HG03469 (cell line): ENCODE measurements around the gene PCNX4.
A peak's percentile ranks its signal among the peaks of the same experiment; 100 is the strongest.
"Not testable (repeated sequence)": the region's sequence is repeated elsewhere in the genome, so short reads cannot be mapped to it uniquely, and the experiment has no call there.

Experiments
- ATAC-seq: cut with Tn5 transposase; IDR thresholded peaks from one replicate; pipeline ENCODE4 v1.9.1; 2021; ENCODE audit warnings: mild to moderate bottlenecking, moderate library complexity, moderate number of reproducible peaks; ENCODE audit not compliant: unreplicated experiment

The PCNX4 gene

GRCh38 chr14:60099855-60100254 lies 8.1 kb downstream of the PCNX4 start:
- not testable (repeated sequence) for ATAC-seq

GRCh38 chr14:60101786-60102185 lies 10.1 kb downstream of the PCNX4 start:
- no peak for ATAC-seq

GRCh38 chr14:60102389-60102788 lies 10.7 kb downstream of the PCNX4 start:
- no peak for ATAC-seq

- ATAC-seq, result no peak
Observed at GRCh38 chr14:60106339-60106738, 14.6 kb downstream of the PCNX4 start.

- ATAC-seq, result no peak
Observed at GRCh38 chr14:60107477-60107876, 15.8 kb downstream of the PCNX4 start.

- no peak for ATAC-seq
Observed at GRCh38 chr14:60111732-60112131, 20.0 kb downstream of the PCNX4 start.

GRCh38 chr14:60114881-60115280 lies 23.2 kb downstream of the PCNX4 start:
- no peak for ATAC-seq

- ATAC-seq, result no peak
Observed at GRCh38 chr14:60116181-60116580, 24.5 kb downstream of the PCNX4 start.

- no peak for ATAC-seq
Observed at GRCh38 chr14:60125918-60126317, 34.2 kb downstream of the PCNX4 start.

- no peak for ATAC-seq
Observed at GRCh38 chr14:60133487-60133886, 41.8 kb downstream of the PCNX4 start.

- ATAC-seq, result no peak
Observed at GRCh38 chr14:60134702-60135101, 43.0 kb downstream of the PCNX4 start.

- peak; percentile 65 for ATAC-seq
Observed at GRCh38 chr14:60151715-60152114, 60.0 kb downstream of the PCNX4 start.

- no peak for ATAC-seq
Observed at GRCh38 chr14:60153991-60154390, 62.3 kb downstream of the PCNX4 start.

GRCh38 chr14:60154671-60155070 lies 62.9 kb downstream of the PCNX4 start:
- ATAC-seq, result no peak

GRCh38 chr14:60160422-60160821 lies 68.7 kb downstream of the PCNX4 start:
- ATAC-seq, result no peak

GRCh38 chr14:60161196-60162107 lies 69.7 kb downstream of the PCNX4 start:
- ATAC-seq, result no peak

- ATAC-seq, result no peak
Observed at GRCh38 chr14:60163693-60164092, 72.0 kb downstream of the PCNX4 start.

GRCh38 chr14:60164404-60164711 lies 72.6 kb downstream of the PCNX4 start:
- no peak for ATAC-seq

GRCh38 chr14:60164712-60165546 lies 73.2 kb downstream of the PCNX4 start, which contains the start of gene DHRS7:
Gene DHRS7, minus strand, starts transcription at chr14:60165398. Its CDS starts 89 bp downstream, at chr14:60165309.
- peak; percentile 72 for ATAC-seq

- ATAC-seq, result no peak
Observed at GRCh38 chr14:60165547-60165876, 73.8 kb downstream of the PCNX4 start.

- no peak for ATAC-seq
Observed at GRCh38 chr14:60166142-60166541, 74.4 kb downstream of the PCNX4 start.

GRCh38 chr14:60169722-60170121 lies 78.0 kb downstream of the PCNX4 start:
- ATAC-seq, result no peak
